Fibroblast of skin of back (primary cell): ENCODE results near the gene TET1.
"Not testable (repeated sequence)": the region's sequence is repeated elsewhere in the genome, so short reads cannot be mapped to it uniquely, and the experiment has no call there.

ENCODE experiments used
- DNase-seq: peaks from one replicate; pipeline ENCODE4 v3.0.0-alpha.2; 2013

TET1 gene

GRCh38 chr10:68717435-68717834 lies 157.3 kb downstream of the TET1 start:
- no peak for DNase-seq

DNA sequence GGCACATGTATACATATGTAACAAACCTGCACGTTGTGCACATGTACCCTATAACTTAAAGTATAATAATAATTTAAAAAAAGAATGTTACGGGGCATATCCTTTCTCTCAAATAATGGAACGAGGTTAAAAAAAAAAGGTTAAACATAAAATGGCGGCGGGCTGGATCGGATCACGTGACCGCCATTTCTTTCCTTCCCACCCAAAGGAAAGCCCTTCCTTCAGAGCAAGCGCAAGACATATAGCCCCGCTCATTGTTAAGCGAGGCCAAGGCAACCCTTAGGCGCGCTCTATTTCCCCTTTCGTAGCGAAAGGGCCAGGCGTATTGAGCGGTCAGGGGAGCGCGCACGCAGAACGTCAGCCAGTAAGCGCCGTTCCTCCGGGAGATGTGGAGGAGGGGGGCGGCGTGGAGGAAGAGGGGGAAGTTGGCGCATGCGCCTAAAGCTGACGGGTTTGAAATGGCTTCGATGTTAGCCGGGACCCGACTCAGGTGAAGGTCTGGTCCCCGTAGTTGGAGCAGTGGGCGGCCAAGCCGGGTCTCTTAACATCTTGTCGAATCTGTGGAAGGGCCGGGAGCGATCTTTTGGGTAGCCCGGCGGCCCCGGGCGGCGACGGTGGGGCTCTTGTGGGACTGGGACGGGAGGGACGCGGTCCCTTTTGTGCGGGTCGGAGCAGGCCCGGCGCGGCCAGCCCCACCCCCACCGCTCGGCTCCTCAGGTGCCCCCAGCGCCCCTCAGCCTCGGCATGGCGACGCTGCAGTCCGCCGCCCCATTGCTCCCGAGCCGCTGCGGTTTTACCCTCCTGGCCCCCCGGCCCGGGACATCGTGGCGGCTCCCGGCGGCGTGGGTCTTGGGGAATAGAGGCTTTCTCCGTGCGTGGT lies 160.9 kb downstream of the TET1 start, which contains the start of gene CCAR1:
CCAR1 (plus strand) TSS at position 447 of the 880 bp plus-strand sequence. CDS start 1,266 bp downstream, outside the sequence.
- DNase-seq, result peak; percentile 100

GRCh38 chr10:68721673-68722335 lies 161.7 kb downstream of the TET1 start:
- no peak for DNase-seq

GRCh38 chr10:68725016-68725415 lies 164.9 kb downstream of the TET1 start:
- DNase-seq, result no peak

DNA sequence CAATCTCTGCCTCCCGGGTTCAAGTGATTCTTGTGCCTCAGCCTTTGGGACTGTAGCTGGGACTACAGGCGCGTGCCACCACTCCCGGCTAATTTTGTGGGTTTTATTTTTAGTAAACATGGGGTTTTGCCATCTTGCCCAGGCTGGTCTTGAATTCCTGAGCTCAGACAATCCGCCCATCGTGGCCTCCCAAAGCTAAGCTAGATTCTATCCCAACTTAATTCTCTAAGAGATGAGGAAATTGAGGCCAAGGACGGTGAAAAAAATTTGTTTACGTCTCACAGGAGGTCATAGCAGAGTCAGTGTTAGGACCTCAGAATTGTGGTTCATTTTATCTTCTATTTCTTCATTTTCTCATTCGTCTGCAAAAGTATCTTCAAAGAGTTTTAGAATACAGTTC lies 167.0 kb downstream of the TET1 start:
- no peak for DNase-seq

- no peak for DNase-seq
These were observed 172.5 kb downstream of the TET1 start for GRCh38 chr10:68732651-68733050.

DNA sequence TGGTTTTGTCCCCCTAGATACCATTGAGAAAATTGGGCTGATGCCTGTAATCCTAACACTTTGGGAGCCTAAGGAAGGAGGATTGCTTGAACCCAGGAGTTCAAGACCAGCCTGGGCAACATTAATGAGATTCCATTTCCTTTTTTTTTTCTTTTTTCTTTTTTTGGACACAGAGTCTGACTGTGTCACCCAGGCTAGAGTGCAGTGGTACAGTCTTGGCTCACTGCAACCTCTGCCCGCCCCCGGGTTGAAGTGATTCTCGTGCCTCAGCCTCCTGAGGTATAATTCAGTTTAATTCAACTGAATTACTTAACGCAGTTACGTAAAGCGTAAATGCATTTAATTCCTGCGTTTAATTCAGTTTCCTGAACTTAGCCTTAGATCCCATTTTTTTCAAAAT lies 174.2 kb downstream of the TET1 start:
- no peak for DNase-seq

DNA sequence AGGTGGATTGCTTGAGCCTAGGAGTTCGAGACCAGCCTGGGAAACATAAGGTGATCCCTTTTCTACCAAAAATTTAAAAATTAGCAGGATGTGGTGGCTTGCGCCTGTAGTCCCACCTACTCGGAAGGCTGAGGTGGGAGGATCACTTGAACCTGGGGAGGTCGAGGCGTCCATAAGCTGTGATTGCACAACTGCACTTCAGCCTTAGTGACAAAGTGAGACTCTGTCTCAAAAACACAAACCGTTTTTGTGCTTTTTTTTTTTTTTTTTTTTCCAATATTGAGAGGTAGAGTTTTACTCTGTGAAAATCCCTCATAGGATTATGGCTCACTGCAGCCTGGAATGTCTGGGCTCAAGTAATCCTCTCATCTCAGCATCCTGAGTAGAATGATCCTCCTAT lies 175.0 kb downstream of the TET1 start:
- no peak for DNase-seq

GRCh38 chr10:68735739-68736138 lies 175.6 kb downstream of the TET1 start:
- not testable (repeated sequence) for DNase-seq

- not testable (repeated sequence) for DNase-seq
These were observed 180.5 kb downstream of the TET1 start for GRCh38 chr10:68740676-68741075.

DNA sequence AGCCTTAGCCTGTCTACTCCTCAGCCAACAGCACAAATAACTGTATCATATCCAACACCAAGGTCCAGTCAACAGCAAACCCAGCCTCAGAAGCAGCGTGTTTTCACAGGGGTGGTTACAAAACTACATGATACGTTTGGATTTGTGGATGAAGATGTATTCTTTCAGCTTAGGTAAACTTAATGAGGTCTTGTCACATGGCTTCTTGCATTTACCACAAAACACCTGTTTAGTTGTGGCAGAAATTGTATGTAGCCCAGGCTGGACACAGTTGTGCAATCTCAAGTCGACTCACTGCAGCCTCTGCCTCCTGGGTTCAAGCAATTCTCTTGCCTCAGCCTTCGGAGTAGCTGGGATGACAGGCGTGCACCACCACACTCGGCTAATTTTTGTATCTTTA lies 182.3 kb downstream of the TET1 start:
- no peak for DNase-seq
